GM12892 (cell line): Measurements from ENCODE around the gene COG6.

ENCODE experiments used
- POLR2A ChIP-seq: IDR thresholded peaks from 2 replicates; pipeline ENCODE4 v1.6.1; 2011; ENCODE audit warnings: low read depth, low read length, control low read depth
- POLR2AphosphoS5 ChIP-seq: IDR thresholded peaks from 2 replicates; pipeline ENCODE4 v1.6.1; 2011; ENCODE audit warnings: low read depth, low read length, control low read depth

DNA sequence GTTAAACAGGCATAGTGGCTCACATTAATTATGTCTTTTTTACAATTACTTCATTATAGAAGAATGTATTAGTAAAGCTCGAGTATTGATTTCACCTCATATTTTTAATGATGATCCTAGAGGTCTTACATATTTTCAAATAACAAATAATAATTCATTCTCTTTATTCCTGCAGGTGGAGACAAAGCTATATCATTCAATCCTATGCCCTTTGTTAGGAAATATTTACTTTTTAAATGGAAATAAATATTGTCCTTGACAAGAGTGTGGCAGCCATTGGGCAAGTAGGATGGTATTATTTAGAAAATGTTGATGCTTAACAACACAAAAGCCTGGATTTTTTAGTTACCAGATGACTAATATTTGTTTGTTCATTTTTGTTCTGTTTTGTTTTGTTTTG is 127.6 kb downstream of the COG6 start:
- TF ChIP-seq POLR2AphosphoS5 (no peak), POLR2A (no peak)
